K562 treated with DMSO at 1 percent for 4 hours (cell line): ENCODE results near the gene NID2. TPM values are rescaled to one million over a fixed set of nuclear protein-coding genes. Genes with fewer than 3 reads are reported as not detected.

Source experiments
- total RNA-seq: library from RNA; unstranded; fragments of 300-600 nt; gene quantifications from 2 replicates; pipeline ENCODE4 v1.2.3, GENCODE V29; 2022; ENCODE audit not compliant: insufficient read depth

Gene NID2, protein sequence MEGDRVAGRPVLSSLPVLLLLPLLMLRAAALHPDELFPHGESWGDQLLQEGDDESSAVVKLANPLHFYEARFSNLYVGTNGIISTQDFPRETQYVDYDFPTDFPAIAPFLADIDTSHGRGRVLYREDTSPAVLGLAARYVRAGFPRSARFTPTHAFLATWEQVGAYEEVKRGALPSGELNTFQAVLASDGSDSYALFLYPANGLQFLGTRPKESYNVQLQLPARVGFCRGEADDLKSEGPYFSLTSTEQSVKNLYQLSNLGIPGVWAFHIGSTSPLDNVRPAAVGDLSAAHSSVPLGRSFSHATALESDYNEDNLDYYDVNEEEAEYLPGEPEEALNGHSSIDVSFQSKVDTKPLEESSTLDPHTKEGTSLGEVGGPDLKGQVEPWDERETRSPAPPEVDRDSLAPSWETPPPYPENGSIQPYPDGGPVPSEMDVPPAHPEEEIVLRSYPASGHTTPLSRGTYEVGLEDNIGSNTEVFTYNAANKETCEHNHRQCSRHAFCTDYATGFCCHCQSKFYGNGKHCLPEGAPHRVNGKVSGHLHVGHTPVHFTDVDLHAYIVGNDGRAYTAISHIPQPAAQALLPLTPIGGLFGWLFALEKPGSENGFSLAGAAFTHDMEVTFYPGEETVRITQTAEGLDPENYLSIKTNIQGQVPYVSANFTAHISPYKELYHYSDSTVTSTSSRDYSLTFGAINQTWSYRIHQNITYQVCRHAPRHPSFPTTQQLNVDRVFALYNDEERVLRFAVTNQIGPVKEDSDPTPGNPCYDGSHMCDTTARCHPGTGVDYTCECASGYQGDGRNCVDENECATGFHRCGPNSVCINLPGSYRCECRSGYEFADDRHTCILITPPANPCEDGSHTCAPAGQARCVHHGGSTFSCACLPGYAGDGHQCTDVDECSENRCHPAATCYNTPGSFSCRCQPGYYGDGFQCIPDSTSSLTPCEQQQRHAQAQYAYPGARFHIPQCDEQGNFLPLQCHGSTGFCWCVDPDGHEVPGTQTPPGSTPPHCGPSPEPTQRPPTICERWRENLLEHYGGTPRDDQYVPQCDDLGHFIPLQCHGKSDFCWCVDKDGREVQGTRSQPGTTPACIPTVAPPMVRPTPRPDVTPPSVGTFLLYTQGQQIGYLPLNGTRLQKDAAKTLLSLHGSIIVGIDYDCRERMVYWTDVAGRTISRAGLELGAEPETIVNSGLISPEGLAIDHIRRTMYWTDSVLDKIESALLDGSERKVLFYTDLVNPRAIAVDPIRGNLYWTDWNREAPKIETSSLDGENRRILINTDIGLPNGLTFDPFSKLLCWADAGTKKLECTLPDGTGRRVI (N-terminal part only)
- total RNA-seq = not detected in 2 replicates

DNA sequence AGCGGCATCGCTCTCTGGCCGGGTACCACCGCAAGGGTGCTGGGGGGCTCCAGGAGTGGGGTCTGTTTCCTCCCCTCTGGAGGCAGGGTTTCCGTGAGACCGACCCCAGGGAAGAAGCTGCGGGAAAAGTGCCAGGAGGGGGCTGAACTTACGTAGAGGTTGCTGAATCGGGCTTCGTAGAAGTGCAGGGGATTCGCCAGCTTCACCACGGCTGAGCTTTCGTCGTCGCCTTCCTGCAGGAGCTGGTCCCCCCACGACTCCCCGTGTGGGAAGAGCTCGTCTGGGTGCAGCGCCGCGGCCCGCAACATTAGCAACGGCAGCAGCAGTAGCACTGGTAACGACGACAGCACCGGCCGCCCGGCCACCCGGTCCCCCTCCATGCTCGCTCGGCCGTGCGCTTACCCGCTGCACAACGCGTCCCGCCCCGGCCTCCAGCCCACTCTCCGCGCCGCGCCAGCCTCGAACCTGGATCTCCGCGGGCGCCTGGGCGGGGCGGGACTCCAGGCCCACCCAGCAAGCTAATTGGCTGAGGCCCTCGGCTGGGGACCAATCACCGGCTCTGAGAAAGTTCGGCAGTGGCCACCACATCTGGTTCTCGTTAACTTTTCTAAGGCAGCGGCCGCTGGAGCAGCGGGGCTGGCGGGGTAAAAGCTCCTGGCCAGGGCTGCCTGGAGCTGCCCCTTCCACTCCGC, at the start of gene NID2:
Gene NID2, minus strand, starts transcription at position 445 of the 692 bp plus-strand sequence. Its CDS starts 65 bp downstream, at position 380.

DNA sequence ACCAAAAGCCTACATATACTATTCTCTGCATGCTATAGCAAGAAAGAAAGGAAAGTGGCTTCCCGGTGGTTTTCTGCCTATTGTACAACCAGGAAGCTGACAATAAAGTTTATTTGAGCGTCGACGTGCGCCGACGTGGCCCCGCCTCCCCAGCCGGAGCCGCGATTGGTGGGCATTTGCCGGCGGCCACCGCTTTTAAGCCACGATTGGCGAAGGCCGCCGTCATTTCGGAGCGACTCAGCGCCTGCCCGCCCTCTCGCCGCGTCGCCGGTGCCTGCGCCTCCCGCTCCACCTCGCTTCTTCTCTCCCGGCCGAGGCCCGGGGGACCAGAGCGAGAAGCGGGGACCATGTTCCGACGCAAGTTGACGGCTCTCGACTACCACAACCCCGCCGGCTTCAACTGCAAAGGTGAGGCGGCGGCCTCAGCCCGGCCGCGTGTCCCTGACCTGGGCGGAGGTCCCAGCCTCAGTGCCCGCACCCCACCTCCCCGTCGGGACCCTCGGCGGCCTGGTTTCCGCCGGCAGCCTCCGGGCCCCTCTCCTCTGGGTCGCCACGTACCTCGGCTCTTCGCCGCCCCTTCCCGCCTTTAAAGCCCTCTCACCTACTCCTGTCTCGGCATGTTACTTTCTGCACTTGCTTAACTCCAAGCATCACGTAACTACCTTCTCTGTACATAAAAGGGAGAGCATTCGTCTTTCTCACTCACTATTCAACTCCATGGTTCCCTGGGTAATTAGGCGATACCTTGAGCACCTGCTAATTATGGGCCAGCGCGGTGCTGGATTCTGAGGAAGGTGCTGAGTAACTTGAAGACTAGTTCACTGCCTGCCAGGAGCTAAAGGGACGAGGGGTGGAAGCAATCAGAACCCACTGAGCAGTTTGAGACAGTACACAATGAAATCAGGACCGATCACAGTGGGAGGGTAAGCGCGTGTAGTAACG, 79.3 kb downstream of the NID2 start, which contains the start of gene RTRAF:
Gene RTRAF, plus strand, starts transcription at position 254 of the 942 bp plus-strand sequence. Its CDS starts 94 bp downstream, at position 348.

Other genes with a start within 250 kb of the NID2 start
- not detected in 2 replicates for gene GNG2, start 208.4 kb downstream of the NID2 start, total RNA-seq
- gene RTRAF, start 79.5 kb downstream of the NID2 start, total RNA-seq = 51.7 and 81.5 TPM in 2 replicates
- not detected in 2 replicates for gene PTGDR, start 198.6 kb upstream of the NID2 start, total RNA-seq
- not detected in 2 replicates for gene PTGER2, start 245.3 kb upstream of the NID2 start, total RNA-seq